Measurements from ENCODE around the gene NLRP11.

- no peak for TF ChIP-seq CTCF (IDR thresholded peaks at IDR 0.05; ENCODE audit: insufficient read depth, low read length)
- TF ChIP-seq POLR2AphosphoS5 (IDR thresholded peaks at IDR 0.05; ENCODE audit: low read depth): no peak
- no peak for TF ChIP-seq GABPA (IDR thresholded peaks at IDR 0.05; ENCODE audit: low read depth)
These were observed 877 bp upstream of the NLRP11 start for GRCh38 chr19:55832676-55833075.

All from HL-60 (cell line).